ENCODE measurements around the gene SLC18A3.

The SLC18A3 gene

DNA sequence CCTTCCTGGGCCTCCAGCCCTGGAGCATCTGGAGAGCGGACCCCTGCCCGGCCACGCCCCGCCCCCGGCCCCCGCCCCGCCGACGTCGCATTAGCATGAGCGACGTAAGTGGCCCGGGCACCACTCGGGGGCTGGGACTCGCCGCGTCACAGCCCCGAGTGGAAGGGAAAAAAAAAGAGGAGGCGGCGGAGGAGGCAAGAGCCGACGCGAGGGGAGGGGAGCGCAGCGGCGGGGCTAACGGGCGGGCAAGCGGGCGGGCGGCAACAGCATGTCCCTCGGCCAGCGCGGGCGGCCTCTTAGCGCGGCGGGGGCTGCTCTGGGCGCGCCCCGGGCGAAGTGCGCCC, at the start of gene SLC18A3:
Gene SLC18A3, plus strand, starts transcription at position 197 of the 344 bp plus-strand sequence. CDS start 431 bp downstream, outside the sequence.
- DNase-seq (ENCODE audit: insufficient read length, low spot score) = no peak
- FAIRE-seq = no peak

DNA sequence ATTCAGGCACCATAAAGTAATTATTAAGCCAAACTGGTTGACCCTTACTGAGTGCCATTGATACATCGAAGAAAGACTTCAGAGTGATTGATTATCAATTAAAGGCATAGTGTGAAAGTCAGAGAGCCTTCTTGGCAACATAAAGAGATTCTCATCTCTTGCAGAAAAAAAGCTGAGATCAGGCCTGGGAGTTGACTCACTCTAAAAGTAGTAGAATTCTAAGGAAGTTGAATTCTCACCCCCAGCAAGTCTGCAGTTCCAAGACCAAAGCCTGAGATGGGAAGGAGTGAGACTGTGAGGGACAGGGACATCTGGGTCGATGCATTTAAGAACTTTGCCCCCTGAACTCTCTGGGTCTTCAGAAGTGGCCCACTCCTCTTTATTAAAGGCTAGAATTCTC, 49.6 kb upstream of the SLC18A3 start:
- no peak for DNase-seq (ENCODE audit: insufficient read length, low spot score)
- no peak for FAIRE-seq

GRCh38 chr10:49562893-49563292, 47.2 kb upstream of the SLC18A3 start:
- no peak for DNase-seq (ENCODE audit: insufficient read length, low spot score)
- FAIRE-seq = no peak

DNA sequence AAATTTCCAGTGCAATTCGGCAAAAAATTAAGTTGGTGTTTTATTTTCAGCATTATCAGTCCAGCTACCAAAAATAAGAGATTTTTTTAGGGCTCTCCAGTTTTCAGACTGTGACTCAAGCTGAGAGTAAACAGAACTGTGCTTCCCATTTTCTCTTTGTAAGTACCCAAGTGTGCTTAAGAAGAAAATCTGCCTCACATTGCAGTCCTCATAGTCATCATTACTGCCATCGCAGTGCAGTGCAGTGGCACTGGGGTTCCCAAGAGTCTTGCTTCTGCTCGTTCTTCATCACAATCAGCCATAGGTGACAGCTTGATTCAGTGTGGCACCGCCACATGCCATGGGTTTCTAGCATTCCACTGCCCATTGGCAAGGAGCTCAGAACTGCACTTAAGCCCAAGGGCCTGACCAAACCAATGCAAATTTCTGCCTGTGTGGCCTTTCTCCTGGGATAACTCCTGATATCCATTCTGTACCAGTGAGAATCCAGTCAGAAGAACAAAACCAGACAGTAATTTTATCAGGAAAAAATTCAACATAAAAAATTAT, 45.6 kb upstream of the SLC18A3 start:
- no peak for FAIRE-seq
- DNase-seq (ENCODE audit: insufficient read length, low spot score) = no peak

DNA sequence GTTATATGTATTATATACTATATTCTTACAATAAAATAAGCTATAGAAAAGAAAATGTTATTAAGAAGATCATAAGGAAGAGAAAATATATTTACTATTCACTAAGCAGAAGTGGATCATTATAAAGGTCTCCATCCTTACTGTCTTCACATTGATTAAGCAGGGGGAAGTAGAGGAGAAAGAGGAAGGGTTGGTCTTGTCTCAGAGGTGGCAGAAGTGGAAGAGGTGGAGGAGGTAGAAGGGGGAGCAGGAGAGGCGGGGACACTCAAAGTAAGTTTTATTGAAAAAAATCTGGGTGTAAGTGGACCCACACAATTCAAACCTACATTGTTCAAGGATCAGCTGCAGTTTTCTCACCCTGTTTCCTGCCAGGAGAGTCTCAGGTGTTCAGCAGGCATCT, 42.3 kb upstream of the SLC18A3 start:
- DNase-seq (ENCODE audit: insufficient read length, low spot score) (no peak), FAIRE-seq (no peak)

GRCh38 chr10:49568235-49568634, 41.9 kb upstream of the SLC18A3 start:
- no peak for DNase-seq (ENCODE audit: insufficient read length, low spot score)
- FAIRE-seq = no peak

DNA sequence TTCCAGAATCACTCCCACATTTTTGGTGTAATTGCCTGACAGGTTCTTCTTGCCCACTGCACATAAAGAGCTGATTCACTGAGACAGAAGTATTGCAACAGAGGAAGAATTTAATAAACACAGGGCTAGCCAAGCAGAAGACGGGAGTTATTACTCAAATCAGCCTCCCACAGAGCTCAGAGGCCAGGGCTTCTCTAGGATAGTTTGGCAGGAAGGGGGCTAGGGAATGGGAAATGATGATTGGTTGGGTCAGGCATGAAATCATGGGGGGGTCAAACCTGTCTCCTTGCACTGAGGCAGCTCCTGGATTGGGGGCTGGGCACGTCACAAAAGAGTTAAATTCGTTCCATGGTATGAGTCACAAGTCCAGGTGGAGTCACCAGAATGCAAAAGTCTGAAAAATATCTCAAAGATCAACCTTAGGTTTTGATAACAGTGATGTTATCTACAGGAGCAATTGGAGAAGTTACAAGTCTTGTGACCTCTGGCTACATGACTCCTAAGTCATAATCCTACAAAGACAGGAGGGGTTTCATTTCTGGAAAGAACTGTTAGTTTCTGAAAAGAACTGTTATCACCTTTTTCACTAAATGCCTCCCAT, 41.0 kb upstream of the SLC18A3 start:
- no peak for DNase-seq (ENCODE audit: insufficient read length, low spot score)
- FAIRE-seq = no peak

DNA sequence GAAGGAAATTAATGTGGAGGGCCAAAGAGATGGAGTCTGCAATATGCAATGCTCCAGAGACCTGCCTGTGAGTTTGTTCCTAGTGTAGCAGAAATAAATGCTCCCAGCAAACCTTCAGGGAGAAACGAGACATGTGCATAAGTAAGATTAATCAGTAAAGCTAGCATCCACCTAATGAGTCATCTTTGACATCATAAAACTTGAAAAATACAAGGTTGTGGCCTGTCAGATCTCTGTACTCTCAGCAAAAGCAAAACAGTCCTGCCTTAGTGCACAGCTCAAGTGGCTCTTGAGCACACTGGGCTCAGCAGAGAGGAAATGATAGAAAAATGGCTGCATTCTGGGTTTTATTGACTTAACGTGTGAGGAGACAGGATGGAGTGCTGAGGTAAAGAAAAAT, 38.7 kb upstream of the SLC18A3 start:
- DNase-seq (ENCODE audit: insufficient read length, low spot score) = no peak
- FAIRE-seq = no peak

DNA sequence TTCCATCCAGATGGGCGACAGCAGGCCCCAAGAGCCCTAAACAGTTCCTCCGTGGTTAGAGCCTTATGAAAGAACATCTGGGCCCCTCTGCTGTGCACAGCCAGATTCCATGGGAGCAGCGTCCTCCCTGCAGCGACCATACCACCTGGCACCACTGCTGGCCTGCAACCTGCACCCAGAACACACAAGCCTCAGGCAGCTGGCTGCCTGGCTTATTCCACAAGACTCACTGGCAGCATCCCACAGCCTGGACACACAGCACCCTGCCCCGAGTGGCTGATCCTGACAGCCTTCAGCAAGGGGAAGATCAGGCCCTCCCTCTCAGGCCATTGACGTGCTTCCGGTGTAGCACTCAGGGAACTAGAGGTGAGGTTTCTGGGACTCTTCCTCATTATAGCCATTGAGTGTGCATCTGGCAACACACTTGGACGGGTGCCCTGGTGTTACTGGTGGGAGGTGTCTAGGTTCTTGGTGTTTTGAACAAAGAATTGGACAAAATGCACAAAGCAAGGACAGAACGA, 37.5 kb upstream of the SLC18A3 start:
- FAIRE-seq (no peak), DNase-seq (ENCODE audit: insufficient read length, low spot score) (no peak)

GRCh38 chr10:49575489-49576072, 34.5 kb upstream of the SLC18A3 start:
- FAIRE-seq = no peak
- no peak for DNase-seq (ENCODE audit: insufficient read length, low spot score)

DNA sequence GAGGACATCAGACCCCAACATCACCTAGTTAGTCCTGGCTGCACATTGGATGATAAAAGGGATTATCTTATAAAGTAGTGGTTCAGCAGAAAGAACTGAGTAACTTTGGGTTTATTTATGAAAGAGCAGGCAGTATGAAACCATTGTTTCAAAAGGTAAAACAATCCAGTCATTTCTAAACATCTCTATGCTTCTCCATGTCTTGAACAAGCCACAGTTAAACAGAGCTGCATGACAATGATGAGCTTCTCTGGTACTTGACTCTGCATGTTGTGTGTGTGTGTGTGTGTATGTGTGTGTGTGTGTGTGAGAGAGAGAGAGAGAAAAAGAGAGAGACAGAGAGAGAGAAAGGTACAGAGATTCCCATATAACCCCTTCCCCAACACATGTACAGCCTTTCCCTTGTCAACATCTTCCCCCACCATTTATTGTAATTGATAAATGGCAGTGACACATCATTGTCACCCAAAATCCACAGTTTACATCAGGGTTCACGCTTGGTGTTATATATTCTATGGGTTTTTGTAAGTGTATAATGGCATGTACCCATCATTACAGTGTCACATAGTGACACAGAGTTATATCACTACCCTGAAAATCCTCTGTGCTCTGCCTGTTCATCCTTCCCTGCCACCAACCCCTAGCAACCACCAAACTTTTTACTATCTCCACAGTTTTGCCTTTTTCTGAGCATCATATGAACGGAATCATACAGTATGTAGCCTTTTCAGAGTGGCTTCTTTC, 32.8 kb upstream of the SLC18A3 start:
- no peak for FAIRE-seq
- DNase-seq (ENCODE audit: insufficient read length, low spot score) = no peak

DNA sequence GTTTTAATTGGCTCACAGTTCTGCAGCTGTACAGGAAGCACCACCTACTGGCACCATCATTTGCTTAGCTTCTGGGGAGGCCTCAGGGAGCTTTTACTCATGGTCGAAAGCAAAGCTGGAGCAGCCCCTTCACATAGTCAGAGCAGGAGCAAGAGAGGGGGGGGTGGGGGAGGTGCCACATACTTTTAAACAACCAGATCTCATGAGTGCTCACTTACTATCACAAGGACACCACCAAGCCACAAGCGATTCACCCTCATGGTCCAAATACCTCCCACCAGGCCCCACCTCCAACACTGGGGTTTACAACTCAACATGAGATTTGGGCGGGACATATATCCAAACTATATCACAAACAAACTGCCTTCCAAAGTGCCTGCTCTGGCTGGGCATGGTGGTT, 31.7 kb upstream of the SLC18A3 start:
- FAIRE-seq = no peak
- DNase-seq (ENCODE audit: insufficient read length, low spot score) = no peak

DNA sequence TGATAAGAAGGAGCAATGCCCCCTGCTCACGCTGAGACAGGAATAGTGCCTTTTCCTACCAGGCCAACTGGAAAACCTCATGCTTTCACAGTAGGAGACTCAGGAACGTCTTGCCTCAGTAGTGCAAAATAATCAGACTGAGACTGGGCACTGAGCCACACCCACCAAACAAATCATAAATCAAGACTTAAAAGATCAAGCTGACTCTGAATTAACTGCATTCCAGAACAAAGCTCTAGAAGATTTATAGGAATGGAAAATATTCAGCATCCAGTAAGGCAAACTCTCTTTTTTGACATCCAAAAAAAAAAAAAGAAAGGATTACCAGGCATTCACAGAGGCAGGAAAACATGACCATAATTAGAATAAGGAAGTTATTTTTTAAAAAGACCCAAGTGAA, 30.5 kb upstream of the SLC18A3 start:
- FAIRE-seq (no peak), DNase-seq (ENCODE audit: insufficient read length, low spot score) (no peak)

DNA sequence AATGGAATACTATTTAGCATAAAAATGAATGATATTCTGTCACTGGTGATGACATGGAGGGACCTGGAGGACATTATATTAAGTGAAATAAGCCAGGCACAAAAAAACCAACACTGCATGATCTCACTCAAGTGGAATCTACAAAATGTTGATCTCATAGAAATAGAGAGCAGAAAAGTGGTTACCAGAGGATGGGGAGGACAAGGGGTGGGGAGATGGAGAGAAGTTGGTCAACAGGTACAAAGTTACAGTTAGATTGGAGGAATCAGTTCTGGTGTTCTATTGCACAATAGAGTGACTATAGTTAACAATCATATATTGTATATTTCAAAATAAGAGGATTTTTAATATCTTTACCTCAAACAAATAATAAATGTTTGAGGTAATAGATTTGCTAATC, 24.7 kb upstream of the SLC18A3 start:
- FAIRE-seq = no peak
- no peak for DNase-seq (ENCODE audit: insufficient read length, low spot score)

DNA sequence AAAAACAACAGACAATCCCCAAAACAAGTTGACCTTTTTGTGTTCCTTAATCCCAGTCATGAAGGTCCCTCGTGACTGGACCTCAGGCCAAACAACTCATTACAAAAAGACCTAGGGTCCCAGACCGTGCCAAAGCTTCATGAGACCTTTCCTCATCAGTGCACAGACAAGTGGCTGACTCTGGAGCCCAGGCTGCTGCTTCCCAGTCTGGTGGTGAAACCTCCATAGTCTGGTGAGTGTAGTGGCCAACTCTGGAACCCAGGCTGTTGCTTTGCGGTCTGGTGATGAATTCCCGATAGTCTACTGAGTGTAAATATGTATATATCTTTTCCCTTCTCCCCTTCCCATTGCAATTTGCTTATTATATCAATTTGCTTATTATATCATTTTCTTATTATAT, 22.1 kb upstream of the SLC18A3 start:
- DNase-seq (ENCODE audit: insufficient read length, low spot score) = no peak
- FAIRE-seq = no peak

DNA sequence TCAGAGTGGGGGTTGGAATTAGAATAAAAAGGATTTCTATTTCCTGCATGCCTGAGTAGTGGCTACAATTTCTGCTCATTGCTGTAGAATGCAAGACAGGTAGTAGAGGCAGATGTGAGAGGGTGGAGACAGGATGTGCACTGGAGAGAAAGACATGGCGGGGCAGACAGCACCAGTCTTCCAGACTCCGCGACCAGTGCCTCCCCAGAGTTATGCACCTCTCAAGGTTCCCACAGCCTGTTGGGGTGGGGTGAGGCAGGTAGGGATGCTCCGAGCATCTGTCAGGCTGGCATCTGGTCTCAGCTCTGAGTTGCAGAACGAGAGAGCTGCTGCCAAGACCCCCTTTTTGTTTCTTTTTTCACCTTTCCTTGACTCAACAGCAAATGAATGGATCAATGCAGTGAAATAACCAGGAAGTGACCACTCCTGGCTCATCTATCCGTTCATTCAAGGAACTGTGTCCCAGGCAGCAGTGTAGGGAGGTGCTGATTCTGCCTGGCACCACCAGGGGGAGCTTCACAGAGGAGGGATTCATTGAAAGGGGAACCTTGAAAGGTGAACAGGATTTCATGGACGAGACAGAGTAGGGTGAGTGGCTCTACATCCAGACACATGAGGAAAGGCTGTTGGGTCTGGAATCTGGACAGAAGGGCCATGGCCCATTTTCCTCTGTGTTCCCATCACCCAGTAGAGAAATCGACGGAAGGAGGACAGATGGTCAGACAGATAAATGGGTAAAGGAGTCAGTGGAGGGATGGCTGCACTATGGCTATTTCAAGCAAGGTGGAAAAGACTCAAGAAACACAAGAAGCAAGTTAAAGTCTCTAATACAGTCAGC, 17.2 kb upstream of the SLC18A3 start:
- peak; percentile 91 for FAIRE-seq
- DNase-seq (ENCODE audit: insufficient read length, low spot score) = peak; percentile 67

DNA sequence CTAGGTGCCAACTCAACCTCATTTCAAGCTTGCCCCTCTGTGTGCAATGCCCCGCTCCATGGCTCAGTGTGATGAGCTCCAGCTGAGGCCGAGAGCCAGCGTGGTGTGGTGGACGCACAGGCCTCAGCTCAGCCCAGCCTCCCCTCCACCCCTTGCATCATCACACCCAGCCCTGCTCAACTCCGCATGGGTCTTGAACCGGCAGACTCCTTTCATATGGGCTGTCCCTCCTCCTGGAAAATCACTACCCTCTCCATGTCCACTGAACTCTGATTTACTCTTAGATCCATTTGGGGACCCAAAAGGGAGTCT, 16.6 kb upstream of the SLC18A3 start:
- no peak for FAIRE-seq
- no peak for DNase-seq (ENCODE audit: insufficient read length, low spot score)

DNA sequence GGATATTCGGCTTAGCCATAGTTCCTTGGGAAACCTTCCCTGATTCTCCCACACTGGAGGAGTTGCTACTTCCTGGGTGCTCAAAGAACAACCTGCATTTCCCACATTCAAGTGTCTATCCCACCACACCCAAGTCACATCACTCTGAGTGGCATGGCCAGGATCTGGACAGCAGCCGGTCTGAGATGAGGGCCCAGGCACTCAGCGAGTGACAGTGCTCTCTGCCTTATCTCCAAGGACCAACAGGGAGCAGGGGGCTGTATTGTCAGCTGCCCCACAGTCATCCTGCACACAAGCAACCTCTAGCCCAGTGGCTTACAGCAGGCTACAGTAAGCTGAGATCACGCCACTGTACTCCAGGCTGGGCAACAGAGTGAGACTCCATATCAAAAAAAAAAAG, 16.1 kb upstream of the SLC18A3 start:
- FAIRE-seq = no peak
- DNase-seq (ENCODE audit: insufficient read length, low spot score) = no peak

DNA sequence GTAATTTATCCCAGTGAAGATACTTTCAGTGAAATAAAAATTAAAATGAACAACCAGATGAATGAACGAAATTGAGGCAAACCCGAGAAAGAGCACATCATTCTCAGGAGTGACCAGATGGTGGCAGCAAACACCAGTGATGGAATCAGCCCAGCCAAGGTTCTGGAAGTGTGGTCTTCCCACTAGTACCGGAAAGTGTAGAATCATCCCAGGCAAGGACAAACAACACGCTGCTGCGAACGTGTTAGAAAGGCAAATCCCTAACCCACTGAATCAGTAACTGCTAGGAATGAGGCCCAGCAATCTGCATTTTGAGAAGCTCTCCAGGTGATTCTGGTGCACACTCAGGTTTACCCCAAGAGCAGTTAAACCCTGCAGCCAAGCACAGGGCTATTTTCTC, 15.5 kb upstream of the SLC18A3 start:
- FAIRE-seq = peak; percentile 86
- DNase-seq (ENCODE audit: insufficient read length, low spot score) = no peak

GRCh38 chr10:49595003-49595712, 15.0 kb upstream of the SLC18A3 start:
- FAIRE-seq (no peak), DNase-seq (ENCODE audit: insufficient read length, low spot score) (no peak)

Data from GM19239 (cell line).